GM19025 (cell line): ENCODE results near the gene PNPT1.

ENCODE experiments used
- ATAC-seq: cut with Tn5 transposase; IDR thresholded peaks from one replicate; pipeline ENCODE4 v1.9.1; 2021; ENCODE audit warnings: mild to moderate bottlenecking, low read depth, moderate library complexity; ENCODE audit not compliant: unreplicated experiment

The PNPT1 gene

GRCh38 chr2:55672630-55673029 lies 21.0 kb downstream of the PNPT1 start:
- ATAC-seq = no peak

- no peak for ATAC-seq
Observed at GRCh38 chr2:55668956-55669355, 24.7 kb downstream of the PNPT1 start.

GRCh38 chr2:55653255-55653654 lies 40.4 kb downstream of the PNPT1 start:
- ATAC-seq = no peak

- ATAC-seq = no peak
Observed at GRCh38 chr2:55649211-55649610, 44.4 kb downstream of the PNPT1 start.

GRCh38 chr2:55636831-55637230 lies 56.8 kb downstream of the PNPT1 start:
- ATAC-seq = no peak

GRCh38 chr2:55628931-55629330 lies 64.7 kb downstream of the PNPT1 start:
- ATAC-seq = no peak

- ATAC-seq = no peak
Observed at GRCh38 chr2:55627915-55628314, 65.7 kb downstream of the PNPT1 start.

- ATAC-seq = no peak
Observed at GRCh38 chr2:55621802-55622201, 71.8 kb downstream of the PNPT1 start.

GRCh38 chr2:55620123-55620779 lies 73.4 kb downstream of the PNPT1 start:
- ATAC-seq = no peak

GRCh38 chr2:55618275-55619055 lies 75.2 kb downstream of the PNPT1 start:
- ATAC-seq = peak; percentile 19

GRCh38 chr2:55618025-55618274 lies 75.7 kb downstream of the PNPT1 start:
- ATAC-seq = no peak

- ATAC-seq = peak; percentile 83
Observed at GRCh38 chr2:55617175-55618024, 76.2 kb downstream of the PNPT1 start, which contains the start of gene PPP4R3B. Gene PPP4R3B, minus strand, starts transcription at chr2:55617622. Its CDS starts 337 bp downstream, at chr2:55617285.

GRCh38 chr2:55616551-55617174 lies 77.0 kb downstream of the PNPT1 start:
- no peak for ATAC-seq

GRCh38 chr2:55611997-55612396 lies 81.6 kb downstream of the PNPT1 start:
- no peak for ATAC-seq

- ATAC-seq = no peak
Observed at GRCh38 chr2:55610954-55611743, 82.5 kb downstream of the PNPT1 start.

GRCh38 chr2:55609938-55610578 lies 83.6 kb downstream of the PNPT1 start:
- no peak for ATAC-seq

- no peak for ATAC-seq
Observed at GRCh38 chr2:55609193-55609794, 84.3 kb downstream of the PNPT1 start.

- no peak for ATAC-seq
Observed at GRCh38 chr2:55607717-55608116, 85.9 kb downstream of the PNPT1 start.

GRCh38 chr2:55604027-55604565 lies 89.5 kb downstream of the PNPT1 start:
- ATAC-seq = no peak
